Stomach (tissue), 9 donors: ENCODE results near the gene BRME1. TPM values are rescaled to one million over a fixed set of nuclear protein-coding genes. Genes with fewer than 3 reads are reported as not detected.

Experiments used
- DNase-seq, 2 donors: peaks; one replicate each; pipeline versions ENCODE4 v3.0.0 to v3.0.0-alpha.2; 2013 to 2019
- H3K27ac ChIP-seq, 5 donors: fragments of 200-600 bp in 4 of 5; sonication (generic) in 4 of 5; one replicate each; pipeline ENCODE4 v1.5.1; 2013 to 2019; ENCODE audit warnings: mild to moderate bottlenecking in 1 of 5, moderate library complexity in 1 of 5
- H3K27me3 ChIP-seq, 3 donors: fragments of 200-600 bp; sonication (generic); one replicate each; pipeline ENCODE4 v1.5.1; 2017 to 2019; ENCODE audit warnings: mixed run types in 1 of 3
- H3K36me3 ChIP-seq, 4 donors: fragments of 200-600 bp; sonication (generic); 1 replicate in 3 of 4; 2 replicates in 1 of 4; pipeline ENCODE4 v1.5.1; 2016 to 2019
- H3K4me1 ChIP-seq, 4 donors: fragments of 200-600 bp; sonication (generic); one replicate each; pipeline ENCODE4 v1.5.1; 2016 to 2019
- H3K4me3 ChIP-seq, 4 donors: fragments of 200-600 bp; sonication (generic) in 3 of 4; one replicate each; pipeline ENCODE4 v1.5.1; 2016 to 2019; ENCODE audit warnings: mild to moderate bottlenecking in 1 of 4
- H3K9me3 ChIP-seq, 4 donors: fragments of 200-600 bp; sonication (generic); one replicate each; pipeline ENCODE4 v1.5.1; 2016 to 2019
- EP300 ChIP-seq: sonication (generic); formaldehyde crosslinking; IDR thresholded peaks from one replicate; pipeline ENCODE4 v1.6.1; 2017; ENCODE audit warnings: antibody characterized with exemption
- POLR2A ChIP-seq, 4 donors: fragments of 450-650 bp; IDR thresholded peaks; one replicate each; pipeline ENCODE4 v1.6.1; 2016; ENCODE audit warnings: antibody characterized with exemption in 4 of 4, control low read depth in 2 of 4, mild to moderate bottlenecking in 1 of 4, moderate library complexity in 1 of 4
- POLR2AphosphoS5 ChIP-seq, 3 donors: sonication (generic); formaldehyde crosslinking; IDR thresholded peaks; one replicate each; pipeline ENCODE4 v1.6.1; 2016; ENCODE audit warnings: antibody characterized with exemption in 3 of 3
- WGBS, 5 donors: extraction: QIAGEN DNeasy Blood & Tissue Kit in 3 of 5; methylation state at CpG; one replicate each; pipeline versions ENCODE4 v1.1.5 to v1.1.7; 2013 to 2018; 5-methylcytosine and 5-hydroxymethylcytosine counted together
- intact Hi-C: fragments of 100-400 bp; cut with DNase I; formaldehyde crosslinking; loops from one replicate; pipeline ENCODE4 v1.15.1; 2023; ENCODE audit warnings: low total_unique reads
- polyA plus RNA-seq, 3 donors: library from polyadenylated mRNA; stranded (reverse); fragments of 200-250 nt; gene quantifications; one replicate each; pipeline ENCODE4 v1.2.3, GENCODE V29; 2013
- total RNA-seq, 5 donors: library from RNA; depleted of rRNA; stranded (reverse); fragments of >200 nt; gene quantifications; one replicate each; pipeline versions ENCODE4 v1.1.0 to v1.2.3, GENCODE V29; 2014 to 2016
- TF ChIP-seq, protein P1 (sequence below), 7 experiments: fragments of 450-650 bp in 4 of 7; fragments of 200-600 bp in 3 of 7; sonication (generic) in 3 of 7; IDR thresholded peaks; one replicate each; pipeline ENCODE4 v1.5.1; 2016 to 2019; ENCODE audit warnings: antibody characterized with exemption in 7 of 7, control low read depth in 2 of 7, mild to moderate bottlenecking in 1 of 7
- donor health status: healthy with polysubstance abuse.
- donor health status: Bipolar disorder and iron deficiency.
- donor health status: healthy.

Gene BRME1
- total and polyA plus RNA-seq, 8 donors, result 0.87 to 14.3 (median 2.0) TPM; not detected in 1

DNA sequence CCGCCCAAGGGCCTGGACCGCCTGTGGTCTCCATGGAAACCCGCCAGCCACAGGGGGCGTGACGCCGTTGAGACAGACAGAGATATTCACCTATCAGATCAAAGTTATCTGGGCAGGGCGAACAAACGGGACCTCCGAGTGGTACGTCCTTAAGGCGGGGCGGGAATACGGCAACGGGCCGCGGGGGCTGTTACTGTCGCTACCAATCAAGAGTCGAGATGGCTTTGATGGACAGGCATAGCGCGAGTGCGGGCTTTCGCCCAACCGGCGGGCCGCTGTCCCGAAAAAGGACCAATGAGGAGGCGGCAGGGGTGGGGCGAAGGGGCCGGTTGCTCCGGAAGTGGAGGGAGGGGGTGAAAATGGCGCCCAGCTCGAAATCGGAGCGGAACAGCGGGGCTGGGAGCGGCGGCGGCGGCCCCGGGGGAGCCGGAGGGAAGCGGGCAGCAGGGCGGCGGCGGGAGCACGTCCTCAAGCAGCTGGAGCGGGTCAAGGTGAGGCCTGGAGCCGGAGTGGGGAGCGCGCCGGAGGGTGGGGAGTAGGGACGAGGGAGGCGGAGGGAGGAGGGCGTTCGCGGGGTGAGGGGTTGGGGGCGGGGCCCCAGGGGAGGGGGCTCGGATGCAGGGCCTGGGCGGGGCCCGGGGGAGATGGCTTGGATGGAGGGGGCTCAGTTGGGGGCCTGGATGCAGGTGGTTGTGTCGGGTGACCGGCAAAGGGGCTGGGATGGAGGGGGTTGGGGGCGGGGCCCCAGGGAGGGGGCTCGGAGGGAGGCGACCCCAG is 46.4 kb upstream of the BRME1 start, which contains the start of gene DCAF15:
DCAF15 (plus strand) TSS at position 356 of the 777 bp plus-strand sequence; CDS start at position 360, 4 bp downstream.
- WGBS, 5 donors, result 0 to 1% (median 1%) methylated on average over 44 to 64 of the region's 65 CpGs
- Histone ChIP-seq H3K4me1 (peaks cover 11 to 24% (median 20%) of the 10 kb centered on the region in 4 donors), H3K27me3 (no peaks in the 10 kb centered on the region), H3K27ac (peak within 1 kb of the TSS; percentile 80 to 93 (median 89)), H3K4me3 (peak within 1 kb of the TSS; percentile 70 to 97 (median 92)), H3K36me3 (peaks cover 21 to 33% (median 32%) of the 10 kb centered on the region in 4 donors), H3K9me3 (no peaks in the 10 kb centered on the region)
- DNase-seq, result peak; percentile 99 to 100
- TF ChIP-seq POLR2AphosphoS5 (IDR thresholded peaks at IDR 0.05), result peak; percentile 1 to 71 (median 49)
- TF ChIP-seq POLR2A (IDR thresholded peaks at IDR 0.05), result no peak
- TF ChIP-seq, protein P1, sequence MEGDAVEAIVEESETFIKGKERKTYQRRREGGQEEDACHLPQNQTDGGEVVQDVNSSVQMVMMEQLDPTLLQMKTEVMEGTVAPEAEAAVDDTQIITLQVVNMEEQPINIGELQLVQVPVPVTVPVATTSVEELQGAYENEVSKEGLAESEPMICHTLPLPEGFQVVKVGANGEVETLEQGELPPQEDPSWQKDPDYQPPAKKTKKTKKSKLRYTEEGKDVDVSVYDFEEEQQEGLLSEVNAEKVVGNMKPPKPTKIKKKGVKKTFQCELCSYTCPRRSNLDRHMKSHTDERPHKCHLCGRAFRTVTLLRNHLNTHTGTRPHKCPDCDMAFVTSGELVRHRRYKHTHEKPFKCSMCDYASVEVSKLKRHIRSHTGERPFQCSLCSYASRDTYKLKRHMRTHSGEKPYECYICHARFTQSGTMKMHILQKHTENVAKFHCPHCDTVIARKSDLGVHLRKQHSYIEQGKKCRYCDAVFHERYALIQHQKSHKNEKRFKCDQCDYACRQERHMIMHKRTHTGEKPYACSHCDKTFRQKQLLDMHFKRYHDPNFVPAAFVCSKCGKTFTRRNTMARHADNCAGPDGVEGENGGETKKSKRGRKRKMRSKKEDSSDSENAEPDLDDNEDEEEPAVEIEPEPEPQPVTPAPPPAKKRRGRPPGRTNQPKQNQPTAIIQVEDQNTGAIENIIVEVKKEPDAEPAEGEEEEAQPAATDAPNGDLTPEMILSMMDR (IDR thresholded peaks at IDR 0.05), result no peak
- TF ChIP-seq EP300, result no peak
- intact Hi-C loops, result no loop called here

DNA sequence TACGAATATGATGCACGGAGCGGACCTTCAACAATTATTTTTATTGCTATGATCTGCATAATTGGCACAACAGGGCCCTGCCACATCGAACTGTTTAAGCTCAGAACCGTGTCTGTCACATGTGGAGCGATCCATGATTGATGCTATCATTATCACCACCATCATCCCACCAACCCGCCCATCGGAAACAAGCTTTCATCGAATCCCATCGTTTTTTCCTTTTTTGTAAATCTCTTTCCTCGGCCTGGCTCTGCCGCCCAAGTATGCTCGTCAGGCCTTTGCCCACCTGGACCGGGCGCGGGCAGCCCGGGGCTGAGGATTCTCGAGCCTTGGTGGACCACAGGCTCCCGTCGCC is 45.9 kb upstream of the BRME1 start:
- peaks cover 11 to 24% (median 20%) of the 10 kb centered on the region in 4 donors for H3K4me1 ChIP-seq
- H3K27me3 ChIP-seq, result no peaks in the 10 kb centered on the region
- TF ChIP-seq, protein P1 (IDR thresholded peaks at IDR 0.05), result no peak
- no peak for TF ChIP-seq POLR2AphosphoS5 (IDR thresholded peaks at IDR 0.05)
- TF ChIP-seq POLR2A (IDR thresholded peaks at IDR 0.05), result no peak
- TF ChIP-seq EP300, result no peak
- H3K4me3 ChIP-seq, result peak overlapping the region; percentile 70 to 97 (median 92)
- WGBS, 5 donors, result 11 to 14% (median 12%) methylated on average over 18 to 20 of the region's 20 CpGs
- DNase-seq, result no peak
- intact Hi-C loops, result no loop called here
- peak overlapping the region in 3 of 5 donors; percentile 42 to 88 (median 80) for H3K27ac ChIP-seq
- peaks cover 16 to 27% (median 26%) of the 10 kb centered on the region in 4 donors for H3K36me3 ChIP-seq
- no peaks in the 10 kb centered on the region for H3K9me3 ChIP-seq

DNA sequence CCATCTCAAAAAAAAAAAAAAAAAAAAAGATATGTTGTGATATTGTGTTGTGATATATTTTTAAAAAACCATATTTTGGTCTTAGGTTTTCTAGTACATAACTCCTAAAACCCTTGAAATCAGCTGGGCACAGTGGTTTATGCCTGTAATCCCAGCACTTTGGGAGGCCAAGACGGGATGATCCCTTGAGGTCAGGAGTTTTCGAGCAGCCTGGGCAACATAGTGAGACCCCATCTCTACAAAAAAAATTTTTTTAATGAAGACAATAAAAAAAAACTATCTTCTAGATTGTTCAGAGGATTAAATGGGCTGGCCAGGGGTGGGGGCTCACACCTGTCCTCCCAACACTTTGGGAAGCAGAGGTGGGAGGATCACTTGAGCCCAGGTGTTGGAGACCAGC is 45.1 kb upstream of the BRME1 start:
- intact Hi-C loops, result no loop called here
- Histone ChIP-seq H3K4me1 (peaks cover 11 to 24% (median 20%) of the 10 kb centered on the region in 4 donors), H3K27ac (no peak overlapping the region), H3K4me3 (no peak overlapping the region), H3K27me3 (no peaks in the 10 kb centered on the region), H3K36me3 (peaks cover 8 to 20% (median 19%) of the 10 kb centered on the region in 4 donors), H3K9me3 (no peaks in the 10 kb centered on the region)
- WGBS, 5 donors, result 80 to 92% (median 86%) methylated on average over 2 of the region's 2 CpGs
- no peak for TF ChIP-seq POLR2A (IDR thresholded peaks at IDR 0.05)
- no peak for TF ChIP-seq POLR2AphosphoS5 (IDR thresholded peaks at IDR 0.05)
- TF ChIP-seq, protein P1 (IDR thresholded peaks at IDR 0.05), result no peak
- no peak for TF ChIP-seq EP300
- DNase-seq, result no peak

DNA sequence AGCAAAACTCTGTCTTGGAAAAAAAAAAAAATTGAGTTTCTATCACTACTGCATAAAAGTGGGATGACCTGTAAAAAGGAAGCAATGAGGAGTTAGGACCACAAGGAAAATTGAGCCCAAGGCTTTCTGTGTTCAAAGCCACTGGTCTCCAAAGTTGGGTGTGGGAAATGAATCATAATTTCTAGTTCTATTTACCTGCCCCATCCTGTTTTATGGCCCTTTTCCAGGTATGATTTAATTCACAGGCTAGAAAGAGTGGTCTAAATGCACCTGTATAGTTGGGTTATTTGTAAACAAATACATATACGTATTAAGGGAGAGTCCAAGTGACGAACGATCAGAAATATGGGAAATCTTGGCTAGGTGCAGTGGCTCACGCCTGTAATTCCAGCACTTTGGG is 40.5 kb upstream of the BRME1 start:
- DNase-seq, result no peak
- no peaks in the 10 kb centered on the region for H3K9me3 ChIP-seq
- H3K4me3 ChIP-seq, result no peak overlapping the region
- no peak overlapping the region for H3K27ac ChIP-seq
- no peaks in the 10 kb centered on the region for H3K27me3 ChIP-seq
- peaks cover 0 to under 1% (median 0%) of the 10 kb centered on the region in 4 donors for H3K4me1 ChIP-seq
- TF ChIP-seq, protein P1 (IDR thresholded peaks at IDR 0.05), result no peak
- H3K36me3 ChIP-seq, result no peaks in the 10 kb centered on the region
- 80 to 91% (median 85%) methylated on average over 4 of the region's 4 CpGs for WGBS, 5 donors
- intact Hi-C loops, result no loop called here
